Progenitor cell of endocrine pancreas (in vitro differentiated cells): ENCODE results near the gene TIMM13. TPM values are rescaled to one million over a fixed set of nuclear protein-coding genes. Genes with fewer than 3 reads are reported as not detected.

ENCODE experiments used
- DNase-seq: peaks from one replicate; pipeline ENCODE4 v3.0.0; 2021; ENCODE audit warnings: low spot score; ENCODE audit not compliant: unreplicated experiment
- H3K27ac Mint-ChIP-seq: 2 replicates; pipeline ENCODE4 v1.8.0; 2021; ENCODE audit warnings: mild to moderate bottlenecking, moderate library complexity, mixed read lengths
- H3K27me3 Mint-ChIP-seq: 2 replicates; pipeline ENCODE4 v1.8.0; 2021; ENCODE audit warnings: mixed read lengths
- H3K36me3 Mint-ChIP-seq: 2 replicates; pipeline ENCODE4 v1.8.0; 2022; ENCODE audit warnings: mixed read lengths; ENCODE audit not compliant: insufficient read depth
- H3K4me1 Mint-ChIP-seq: 2 replicates; pipeline ENCODE4 v1.8.0; 2021; ENCODE audit warnings: low read depth, mixed read lengths
- H3K4me3 Mint-ChIP-seq: 2 replicates; pipeline ENCODE4 v1.8.0; 2021; ENCODE audit warnings: low read depth, mild to moderate bottlenecking, moderate library complexity, mixed read lengths
- H3K9me3 Mint-ChIP-seq: 2 replicates; pipeline ENCODE4 v1.8.0; 2021; ENCODE audit warnings: low read depth, mixed read lengths
- CTCF ChIP-seq: fragments of 200-600 bp; sonication (generic); IDR thresholded peaks from one replicate; pipeline ENCODE4 v1.5.0; 2021; ENCODE audit warnings: antibody characterized with exemption, mild to moderate bottlenecking; ENCODE audit not compliant: unreplicated experiment
- total RNA-seq: library from RNA; stranded (reverse); gene quantifications from 2 replicates; pipeline ENCODE4 v1.2.1, GENCODE V29; 2021

Gene TIMM13
- total RNA-seq, 1 donor from 2014 or later = 110 TPM

GRCh38 chr19:2438178-2438577 lies 10.8 kb upstream of the TIMM13 start:
- Mint-ChIP-seq H3K36me3 (peaks cover 5% of the 10 kb centered on the region), H3K4me3 (no peak overlapping the region), H3K9me3 (no peaks in the 10 kb centered on the region), H3K27me3 (no peaks in the 10 kb centered on the region), H3K27ac (no peak overlapping the region), H3K4me1 (no peaks in the 10 kb centered on the region)
- TF ChIP-seq CTCF = no peak
- DNase-seq = no peak

DNA sequence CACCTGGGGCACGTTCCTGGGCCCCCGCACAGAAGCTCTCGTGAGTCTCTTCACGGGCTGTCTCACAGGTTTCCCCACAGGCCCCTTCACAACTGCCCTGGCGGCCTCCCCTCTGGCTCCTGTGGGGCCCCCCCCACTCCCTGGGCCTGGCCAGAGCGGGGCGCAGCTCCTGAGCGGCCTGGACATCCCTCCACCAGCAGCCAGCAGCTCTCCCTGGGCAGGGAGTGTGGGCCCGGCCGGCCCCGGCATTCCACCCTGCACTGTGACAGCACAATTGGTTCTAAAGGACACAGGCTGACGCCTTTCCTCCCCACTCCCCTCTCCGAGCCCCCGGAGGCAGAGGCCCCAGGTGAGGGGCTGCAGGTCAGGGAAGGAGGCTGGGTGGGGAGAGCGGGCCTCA lies 9.5 kb upstream of the TIMM13 start:
- H3K4me3 Mint-ChIP-seq = no peak overlapping the region
- peaks cover 5% of the 10 kb centered on the region for H3K36me3 Mint-ChIP-seq
- H3K27me3 Mint-ChIP-seq = no peaks in the 10 kb centered on the region
- H3K9me3 Mint-ChIP-seq = no peaks in the 10 kb centered on the region
- no peak for TF ChIP-seq CTCF
- H3K27ac Mint-ChIP-seq = no peak overlapping the region
- no peak for DNase-seq
- H3K4me1 Mint-ChIP-seq = no peaks in the 10 kb centered on the region

- H3K36me3 Mint-ChIP-seq = peaks cover 6% of the 10 kb centered on the region
- DNase-seq = no peak
- no peak overlapping the region for H3K27ac Mint-ChIP-seq
Measured at GRCh38 chr19:2436384-2436783, 9.0 kb upstream of the TIMM13 start.

GRCh38 chr19:2434721-2435265 lies 7.4 kb upstream of the TIMM13 start:
- no peak for TF ChIP-seq CTCF
- Mint-ChIP-seq H3K27me3 (no peaks in the 10 kb centered on the region), H3K36me3 (peaks cover 7% of the 10 kb centered on the region), H3K4me1 (no peaks in the 10 kb centered on the region), H3K27ac (peak overlapping the region; percentile 69), H3K4me3 (no peak overlapping the region), H3K9me3 (no peaks in the 10 kb centered on the region)
- no peak for DNase-seq

More at GRCh38 chr19:2436384-2436783, 9.0 kb upstream of the TIMM13 start:
- Mint-ChIP-seq H3K9me3 (no peaks in the 10 kb centered on the region), H3K4me1 (no peaks in the 10 kb centered on the region), H3K4me3 (no peak overlapping the region), H3K27me3 (no peaks in the 10 kb centered on the region)
- no peak for TF ChIP-seq CTCF

GRCh38 chr19:2434267-2434666 lies 6.9 kb upstream of the TIMM13 start:
- no peaks in the 10 kb centered on the region for H3K27me3 Mint-ChIP-seq
- peak overlapping the region; percentile 64 for H3K27ac Mint-ChIP-seq
- H3K9me3 Mint-ChIP-seq = no peaks in the 10 kb centered on the region
- no peaks in the 10 kb centered on the region for H3K4me1 Mint-ChIP-seq
- DNase-seq = no peak
- H3K36me3 Mint-ChIP-seq = peaks cover 9% of the 10 kb centered on the region
- no peak for TF ChIP-seq CTCF
- no peak overlapping the region for H3K4me3 Mint-ChIP-seq
